A673 (cell line): ENCODE measurements around the gene RNF144B. TPM values are rescaled to one million over a fixed set of nuclear protein-coding genes. Genes with fewer than 3 reads are reported as not detected.

Experiments
- BruUV-seq: library from RNA; stranded (reverse); fragments of 400-500 nt; replicated peaks from 2 replicates; lab custom pipeline; 2021; lab: Mats Ljungman, UMichigan
- CTCF ChIA-PET: fragments of 300-600 bp; sonication (Branson Sonifier 250); formaldehyde crosslinking; loops from one replicate; lab custom pipeline; 2022; ENCODE audit warnings: antibody characterized with exemption; lab: Charles Lee
- POLR2A ChIA-PET: fragments of 300-600 bp; sonication (Branson Sonifier 250); formaldehyde crosslinking; loops from one replicate; lab custom pipeline; 2022; ENCODE audit warnings: antibody characterized with exemption; ENCODE audit not compliant: low non-redundant PET; lab: Charles Lee
- DNase-seq: peaks from one replicate; pipeline ENCODE4 v3.0.0-alpha.2; 2015; ENCODE audit warnings: low spot score
- H3K27ac ChIP-seq: fragments of 200-600 bp; sonication (generic); 2 replicates; pipeline ENCODE4 v1.5.1; 2016; ENCODE audit warnings: mixed run types, low read depth, mild to moderate bottlenecking, mixed read lengths, antibody characterized with exemption, low read length; ENCODE audit not compliant: poor library complexity, severe bottlenecking
- H3K27me3 ChIP-seq: fragments of 200-600 bp; sonication (generic); replicated peaks from 2 replicates; pipeline ENCODE4 v1.6.1; 2017; ENCODE audit warnings: mixed run types, low read depth, mild to moderate bottlenecking, mixed read lengths, antibody characterized with exemption, low read length; ENCODE audit not compliant: insufficient read depth, poor library complexity
- H3K36me3 ChIP-seq: fragments of 200-600 bp; sonication (generic); 2 replicates; pipeline ENCODE4 v1.6.1; 2016; ENCODE audit warnings: mixed run types, mild to moderate bottlenecking, mixed read lengths, antibody characterized with exemption, low read length; ENCODE audit not compliant: insufficient read depth, poor library complexity, severe bottlenecking
- H3K4me1 ChIP-seq: fragments of 200-600 bp; sonication (generic); 2 replicates; pipeline ENCODE4 v1.6.1; 2017; ENCODE audit warnings: mixed run types, mild to moderate bottlenecking, mixed read lengths, antibody characterized with exemption, low read length; ENCODE audit not compliant: insufficient read depth, poor library complexity, severe bottlenecking
- H3K4me3 ChIP-seq: fragments of 200-600 bp; sonication (generic); 2 replicates; pipeline ENCODE4 v1.5.1; 2016; ENCODE audit warnings: low read depth, mixed run types, mild to moderate bottlenecking, mixed read lengths, low read length; ENCODE audit not compliant: poor library complexity, severe bottlenecking
- H3K9me3 ChIP-seq: fragments of 200-600 bp; sonication (generic); 2 replicates; pipeline ENCODE4 v1.6.1; 2016; ENCODE audit warnings: mixed run types, low read depth, mild to moderate bottlenecking, mixed read lengths, antibody characterized with exemption, low read length; ENCODE audit not compliant: poor library complexity, severe bottlenecking
- EZH2 ChIP-seq: fragments of 200-600 bp; sonication (generic); IDR thresholded peaks from 2 replicates; pipeline ENCODE4 v1.6.1; 2017; ENCODE audit warnings: borderline replicate concordance, low read depth, mild to moderate bottlenecking, mixed read lengths, antibody characterized with exemption, low read length; ENCODE audit not compliant: poor library complexity, severe bottlenecking
- intact Hi-C: fragments of 100-400 bp; cut with micrococcal nuclease; formaldehyde crosslinking; loops from one replicate; pipeline ENCODE4 v1.10.0; 2022; ENCODE audit not compliant: unreplicated experiment
- total RNA-seq: library from RNA; stranded (reverse); gene quantifications from 2 replicates; pipeline ENCODE4 v1.2.3, GENCODE V29; 2021
- TF ChIP-seq, protein P1 (sequence below): fragments of 300-800, 200-600 bp; sonication (generic); conservative IDR thresholded peaks from 2 replicates; pipeline ENCODE4 v1.5.1; 2017; ENCODE audit warnings: low read depth, mild to moderate bottlenecking, antibody characterized with exemption, low read length, moderate library complexity, mixed read lengths

RNF144B gene
- total RNA-seq, 1 experiment from 2014 or later, result 0.82 TPM

DNA sequence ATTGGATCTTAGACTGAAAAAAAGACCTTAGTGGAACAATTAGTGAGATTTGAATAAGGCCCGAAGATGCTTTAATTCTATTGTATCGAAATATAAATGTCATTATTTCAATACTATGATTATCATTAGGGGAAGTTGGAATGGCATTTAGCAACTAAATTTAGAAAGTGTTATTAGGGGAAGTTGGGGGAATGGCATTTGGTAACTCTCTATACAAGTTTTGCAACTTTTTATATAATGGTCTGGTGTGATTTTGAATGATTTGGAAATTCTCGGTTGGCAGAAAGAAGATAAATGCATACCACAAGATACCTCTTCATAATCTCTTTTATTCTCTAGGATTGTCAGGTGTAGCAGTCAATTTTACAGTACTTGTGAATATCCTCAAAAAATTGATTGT lies 49.2 kb downstream of the RNF144B start:
- H3K9me3 ChIP-seq, result no peaks in the 10 kb centered on the region
- ChIA-PET POLR2A (interaction anchor here (0.9 kb wide), 1 partner anchor 37 kb away, joined by 4 read pairs; no protein-coding TSS in a partner anchor), CTCF (no interaction called here)
- DNase-seq, result no peak
- H3K4me3 ChIP-seq, result no peak overlapping the region
- no TSS peak for BruUV-seq
- no peak overlapping the region for H3K27ac ChIP-seq
- intact Hi-C loops, result no loop called here
- no peaks in the 10 kb centered on the region for H3K36me3 ChIP-seq
- peaks cover 4% of the 10 kb centered on the region for H3K27me3 ChIP-seq
- no peaks in the 10 kb centered on the region for H3K4me1 ChIP-seq
- TF ChIP-seq, protein P1, sequence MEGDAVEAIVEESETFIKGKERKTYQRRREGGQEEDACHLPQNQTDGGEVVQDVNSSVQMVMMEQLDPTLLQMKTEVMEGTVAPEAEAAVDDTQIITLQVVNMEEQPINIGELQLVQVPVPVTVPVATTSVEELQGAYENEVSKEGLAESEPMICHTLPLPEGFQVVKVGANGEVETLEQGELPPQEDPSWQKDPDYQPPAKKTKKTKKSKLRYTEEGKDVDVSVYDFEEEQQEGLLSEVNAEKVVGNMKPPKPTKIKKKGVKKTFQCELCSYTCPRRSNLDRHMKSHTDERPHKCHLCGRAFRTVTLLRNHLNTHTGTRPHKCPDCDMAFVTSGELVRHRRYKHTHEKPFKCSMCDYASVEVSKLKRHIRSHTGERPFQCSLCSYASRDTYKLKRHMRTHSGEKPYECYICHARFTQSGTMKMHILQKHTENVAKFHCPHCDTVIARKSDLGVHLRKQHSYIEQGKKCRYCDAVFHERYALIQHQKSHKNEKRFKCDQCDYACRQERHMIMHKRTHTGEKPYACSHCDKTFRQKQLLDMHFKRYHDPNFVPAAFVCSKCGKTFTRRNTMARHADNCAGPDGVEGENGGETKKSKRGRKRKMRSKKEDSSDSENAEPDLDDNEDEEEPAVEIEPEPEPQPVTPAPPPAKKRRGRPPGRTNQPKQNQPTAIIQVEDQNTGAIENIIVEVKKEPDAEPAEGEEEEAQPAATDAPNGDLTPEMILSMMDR, result no peak
- TF ChIP-seq EZH2, result no peak

DNA sequence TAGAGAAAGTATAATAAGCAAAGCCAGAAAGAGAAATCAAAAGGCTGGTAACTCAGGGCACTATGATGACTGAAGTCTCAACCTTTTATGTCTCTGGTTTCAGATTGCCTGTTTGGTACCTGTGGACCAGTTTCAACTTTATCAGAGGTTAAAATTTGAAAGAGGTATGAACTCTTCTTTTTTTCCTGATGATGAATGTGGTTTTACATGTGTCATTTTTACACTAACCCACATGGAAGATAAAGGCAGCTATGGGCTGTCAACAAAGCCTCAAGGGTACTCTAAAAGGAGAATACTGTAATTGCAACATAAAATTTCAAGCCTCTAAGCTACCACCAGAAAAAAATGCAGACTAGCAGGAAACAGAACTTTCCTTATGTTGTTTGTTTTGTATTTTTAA lies 52.4 kb downstream of the RNF144B start:
- no TSS peak for BruUV-seq
- ChIA-PET POLR2A (no interaction called here), CTCF (no interaction called here)
- peaks cover 4% of the 10 kb centered on the region for H3K27me3 ChIP-seq
- H3K9me3 ChIP-seq, result no peaks in the 10 kb centered on the region
- H3K4me1 ChIP-seq, result no peaks in the 10 kb centered on the region
- DNase-seq, result no peak
- H3K27ac ChIP-seq, result no peak overlapping the region
- intact Hi-C loops, result no loop called here
- H3K4me3 ChIP-seq, result no peak overlapping the region
- TF ChIP-seq EZH2, result no peak
- TF ChIP-seq, protein P1, result no peak
- no peaks in the 10 kb centered on the region for H3K36me3 ChIP-seq

DNA sequence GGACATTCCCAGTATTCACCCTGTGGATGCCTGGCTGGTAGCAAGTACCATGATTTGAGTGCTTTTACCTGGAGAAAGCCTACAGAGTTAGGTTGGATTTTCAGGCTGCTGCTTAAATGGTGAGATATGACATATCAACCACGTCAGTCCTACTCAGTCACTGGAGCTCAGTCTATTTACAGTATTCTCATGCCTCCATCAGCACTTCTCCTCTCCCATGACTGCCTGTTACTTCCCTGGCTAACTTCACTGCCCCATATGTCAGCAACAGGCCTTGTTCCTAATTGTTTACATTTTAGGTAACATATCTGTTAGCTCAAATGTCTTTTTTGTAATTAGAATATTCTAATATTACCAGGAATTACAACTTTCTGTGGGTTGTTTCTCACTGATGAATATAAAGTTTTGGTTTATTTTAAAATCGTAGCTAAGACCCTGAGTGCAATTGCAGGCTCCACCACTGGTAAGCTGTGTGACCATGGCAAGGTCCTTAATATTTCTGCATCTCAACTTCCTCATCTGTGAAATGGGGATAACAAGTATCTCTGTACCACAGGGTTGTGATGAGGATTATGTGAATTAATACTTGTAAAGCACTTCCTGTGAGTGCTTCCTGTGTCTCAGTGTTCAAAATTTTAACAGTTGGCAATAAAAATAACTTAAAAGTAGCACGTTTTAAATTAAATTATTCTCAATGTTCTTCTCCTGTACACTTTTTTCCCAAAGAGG lies 54.3 kb downstream of the RNF144B start:
- DNase-seq, result no peak
- ChIA-PET CTCF (interaction anchor here (0.7 kb wide), 1 partner anchor 62 kb away, joined by 3 read pairs; no protein-coding TSS in a partner anchor), POLR2A (interaction anchor here (0.6 kb wide), 1 partner anchor 1932 kb away, joined by 7 read pairs; no protein-coding TSS in a partner anchor)
- Histone ChIP-seq H3K9me3 (no peaks in the 10 kb centered on the region), H3K4me1 (no peaks in the 10 kb centered on the region), H3K27ac (no peak overlapping the region), H3K36me3 (no peaks in the 10 kb centered on the region), H3K27me3 (peaks cover 4% of the 10 kb centered on the region), H3K4me3 (no peak overlapping the region)
- BruUV-seq, result no TSS peak
- intact Hi-C loops, result no loop called here
- no peak for TF ChIP-seq EZH2
